ENCODE data around the gene TPK1. TPM values are rescaled to one million over a fixed set of nuclear protein-coding genes. Genes with fewer than 3 reads are reported as not detected.
"Not testable (repeated sequence)": the region's sequence is repeated elsewhere in the genome, so short reads cannot be mapped to it uniquely, and the experiment has no call there.

TPK1 gene
- polyA plus RNA-seq, 10 donors, result 3.2 to 4.5 (median 3.6) TPM

DNA sequence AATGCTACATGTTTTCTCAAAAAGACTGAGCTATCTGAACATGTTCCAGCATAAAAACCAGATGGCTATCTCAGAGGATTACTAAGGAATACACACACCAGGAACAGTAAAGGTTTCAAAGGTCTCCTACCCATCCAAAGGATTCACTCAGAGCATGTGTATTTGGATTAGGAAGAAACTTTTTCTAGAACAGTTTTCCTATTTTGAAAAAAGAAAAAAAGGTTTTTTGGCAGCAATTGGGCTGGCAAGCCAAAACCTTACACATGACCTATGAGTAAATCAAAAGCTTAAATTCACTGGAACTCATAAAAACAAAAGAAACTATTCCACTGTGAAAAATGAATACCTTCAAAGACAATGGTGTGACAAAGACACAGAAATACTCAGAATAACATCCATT, 9.6 kb downstream of the TPK1 start:
- DNase-seq, result peak in 2 of 3 donors; percentile 45 to 66

DNA sequence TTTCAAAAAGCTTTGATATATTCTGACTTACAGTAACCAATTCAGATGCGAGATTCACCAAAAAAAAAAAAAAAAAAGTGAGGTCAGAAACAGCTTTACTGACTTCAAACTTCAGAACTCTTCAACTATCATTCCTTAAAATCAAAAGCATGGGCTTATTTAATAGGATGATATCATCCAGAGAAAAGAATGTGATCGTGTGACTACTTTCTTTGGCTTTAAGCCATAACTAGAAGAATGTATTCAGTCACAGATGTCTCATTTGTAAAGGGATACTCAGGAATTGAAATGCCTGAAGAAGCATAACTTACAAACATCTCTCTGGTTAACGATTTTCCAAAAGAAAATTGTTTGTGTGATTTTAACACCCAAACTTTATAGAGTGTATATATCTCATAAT, 11.5 kb downstream of the TPK1 start:
- peak; percentile 45 to 81 (median 68) for DNase-seq

DNA sequence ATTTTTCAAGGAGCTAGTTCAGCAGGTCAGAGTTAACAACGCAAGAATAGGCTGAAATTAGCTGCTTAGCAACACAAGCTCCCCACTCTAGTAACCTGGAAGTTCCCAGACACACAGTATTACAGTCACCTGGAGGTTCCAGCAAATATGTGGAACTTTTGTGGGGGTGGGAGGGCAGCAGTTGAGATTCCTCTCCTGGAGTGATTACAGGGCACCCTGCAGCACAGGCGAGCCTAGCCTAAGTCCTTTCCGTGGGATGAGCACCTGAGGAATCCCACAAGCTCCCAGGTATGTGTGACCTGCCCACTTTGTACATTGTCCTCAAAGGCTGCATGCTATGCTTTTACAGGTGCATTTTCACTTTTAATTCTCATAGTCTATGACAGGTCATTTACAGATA, 13.6 kb downstream of the TPK1 start:
- DNase-seq, result no peak

DNA sequence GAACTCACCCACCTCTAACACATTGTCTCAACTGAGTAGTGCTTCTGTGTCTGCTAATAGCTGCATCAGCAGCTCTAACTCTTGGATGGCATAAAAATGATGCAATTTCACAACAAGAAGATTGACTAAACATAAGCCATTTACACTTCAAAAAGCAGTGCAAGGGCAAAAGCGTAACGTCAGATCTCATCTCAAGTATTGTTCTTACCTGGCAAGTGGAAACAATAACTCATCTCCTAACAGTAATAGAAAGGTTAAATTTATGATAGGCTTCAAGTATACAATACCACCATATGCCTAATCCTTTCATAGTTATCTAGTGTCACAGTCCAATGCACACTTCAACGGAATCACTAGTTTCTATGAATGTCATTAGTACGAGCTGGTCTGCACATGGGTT, 14.8 kb downstream of the TPK1 start:
- DNase-seq, result no peak

DNA sequence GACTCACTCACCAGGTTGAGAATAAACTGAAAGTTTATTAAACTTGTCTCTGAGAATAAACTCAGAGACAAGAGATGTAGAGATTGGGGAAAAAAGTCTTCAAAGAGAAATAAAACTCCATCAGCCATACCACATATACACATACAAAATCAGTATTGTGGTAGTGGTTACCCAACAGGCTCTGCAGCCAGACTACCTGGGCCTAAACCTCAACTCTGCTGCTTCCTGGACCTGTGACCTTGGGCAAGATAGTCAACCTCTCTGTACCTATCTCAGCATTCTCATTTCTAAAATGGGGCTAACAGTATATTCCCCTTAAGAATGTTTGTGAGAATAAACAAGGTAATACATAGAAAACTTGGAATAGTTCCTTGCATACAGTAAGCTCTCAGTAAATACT, 15.3 kb downstream of the TPK1 start:
- no peak for DNase-seq

DNA sequence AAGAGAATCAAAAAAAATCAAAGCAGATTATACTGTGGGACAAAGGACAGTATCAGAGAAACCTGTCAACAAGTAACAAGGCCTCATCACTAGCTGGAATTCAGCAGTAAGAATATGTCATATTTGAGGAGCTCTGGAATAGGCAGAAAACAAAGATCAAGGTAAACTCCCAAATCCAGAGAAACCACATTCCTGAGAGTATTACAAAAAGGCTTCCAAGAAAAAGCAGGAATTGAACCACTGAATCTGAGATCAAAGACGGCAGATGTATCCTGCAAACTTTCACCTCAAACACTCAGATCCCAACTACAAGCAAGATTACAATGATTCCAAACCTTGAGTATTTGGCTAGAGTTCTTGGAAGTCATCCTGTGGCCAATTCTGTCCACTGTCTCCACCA, 16.3 kb downstream of the TPK1 start:
- DNase-seq, result no peak

DNA sequence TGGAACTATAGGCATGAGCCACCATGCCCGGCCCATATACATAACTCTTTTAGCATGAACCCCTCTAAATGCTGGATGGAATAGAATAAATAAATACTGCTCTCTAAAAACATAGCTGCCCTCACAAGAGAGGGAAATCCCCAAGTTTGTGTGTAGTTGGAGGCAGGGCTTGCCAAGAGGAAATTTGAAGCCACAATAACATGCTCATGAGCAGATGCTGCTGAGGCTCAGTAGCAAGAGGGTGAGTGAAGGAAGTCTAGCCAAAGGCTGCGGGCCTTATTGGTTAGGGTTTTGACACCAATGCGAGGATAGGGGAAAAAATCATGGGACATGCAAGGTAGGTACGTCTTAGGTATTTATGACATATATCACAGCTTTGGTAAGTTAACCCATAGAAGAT, 17.3 kb downstream of the TPK1 start:
- DNase-seq, result peak in 1 of 3 donors; percentile 29

DNA sequence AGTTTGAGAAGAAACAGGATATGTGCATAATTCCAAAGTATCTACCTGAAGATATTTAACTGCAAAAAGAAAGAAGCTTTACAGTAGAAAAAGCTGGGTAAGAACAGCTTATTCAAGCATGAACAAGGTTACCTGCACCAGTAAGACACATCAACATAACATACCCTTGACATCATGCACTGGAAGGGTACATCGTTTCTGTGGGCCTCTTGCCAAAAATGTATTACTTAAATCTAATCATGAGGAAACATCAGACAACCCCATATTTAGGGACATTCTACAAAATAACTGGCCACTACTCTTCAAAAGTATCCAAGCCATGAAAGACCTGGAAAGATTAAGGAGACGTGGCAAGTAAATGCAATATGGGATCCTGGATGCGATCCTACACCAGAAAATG, 18.9 kb downstream of the TPK1 start:
- no peak for DNase-seq

DNA sequence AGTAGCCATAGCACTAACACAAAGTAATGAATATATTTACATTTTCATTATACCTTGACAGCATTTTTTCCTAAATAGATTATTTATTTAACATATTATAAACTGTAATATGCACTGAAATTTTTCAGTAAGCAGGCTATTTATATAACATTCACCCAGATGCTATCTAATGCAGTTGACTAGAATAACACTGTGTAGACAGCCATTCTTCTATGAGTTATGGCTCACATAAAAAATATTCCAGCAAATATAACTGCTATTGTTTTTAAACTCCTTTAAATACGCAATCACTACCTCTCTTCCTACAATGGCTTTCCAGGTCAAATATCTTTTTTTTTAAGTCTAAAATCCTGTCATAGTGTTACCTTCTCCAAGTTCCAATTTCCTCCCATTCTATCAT, 21.6 kb downstream of the TPK1 start:
- DNase-seq, result no peak

DNA sequence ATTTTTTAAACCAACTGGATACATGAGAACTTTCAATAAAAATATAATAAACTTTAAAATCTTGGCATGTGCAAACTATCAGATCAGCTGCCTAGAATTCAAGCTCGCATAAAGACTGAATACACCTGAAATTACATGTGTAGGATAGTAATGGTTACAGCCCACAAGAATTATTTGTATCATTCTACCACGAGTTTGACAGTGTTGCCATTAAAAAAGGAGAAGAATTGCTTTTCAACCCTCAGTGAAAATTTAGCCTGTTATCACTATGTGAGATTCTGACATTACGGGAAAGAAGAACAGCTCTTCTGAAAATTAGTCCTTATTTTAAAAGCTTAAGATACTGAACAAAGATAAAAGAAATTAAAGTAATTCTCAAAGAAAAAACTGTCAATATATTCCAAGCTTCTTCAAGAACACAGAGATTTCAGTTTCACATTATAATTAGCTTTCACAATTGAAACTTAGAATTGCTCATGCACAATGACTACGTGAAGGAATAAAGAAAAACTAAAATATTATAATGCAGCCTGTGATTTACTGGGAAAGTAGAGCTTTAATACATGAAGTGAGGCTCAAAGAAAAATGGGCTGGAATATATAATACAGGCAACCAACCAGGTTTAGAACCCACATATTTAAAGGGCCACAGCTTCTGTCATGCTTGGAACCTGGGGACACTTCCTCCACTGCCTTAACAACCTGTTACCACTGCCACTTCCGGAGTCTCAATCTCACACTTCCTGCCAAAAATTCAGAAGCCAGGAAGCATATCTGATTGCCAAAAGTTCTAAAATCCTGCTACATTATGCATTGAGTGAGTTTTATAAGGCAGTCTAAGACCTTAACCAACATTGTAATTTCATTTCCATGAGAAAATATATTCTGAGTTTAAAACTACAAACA, 23.2 kb downstream of the TPK1 start:
- DNase-seq, result no peak

DNA sequence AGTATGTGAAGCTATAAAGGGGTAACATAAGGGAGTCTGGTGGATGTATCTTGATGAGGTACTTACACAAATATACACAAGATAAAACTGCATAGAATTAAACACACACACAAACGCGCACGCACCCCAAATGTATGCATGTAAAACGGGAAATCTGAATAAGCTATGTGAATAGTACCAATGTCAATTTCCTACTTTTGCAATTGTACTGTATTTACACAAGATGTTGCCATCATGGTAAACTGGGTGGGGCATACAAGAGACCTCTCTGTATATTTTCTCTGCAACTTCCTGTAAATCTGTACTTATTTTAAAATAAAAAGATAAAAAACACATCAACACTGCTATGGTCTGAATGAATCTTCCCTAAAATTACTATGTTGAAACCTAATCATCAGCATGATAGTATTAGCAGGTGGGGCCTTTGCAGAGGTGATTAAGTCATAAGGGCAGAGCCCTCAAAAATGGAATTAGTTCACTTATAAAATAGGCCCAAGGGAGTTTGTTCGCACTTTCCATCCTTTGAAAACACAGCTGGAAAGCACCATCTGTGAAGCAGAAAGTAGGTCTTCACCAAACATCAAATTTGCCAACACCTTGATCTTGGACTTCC, 30.1 kb downstream of the TPK1 start:
- no peak for DNase-seq

DNA sequence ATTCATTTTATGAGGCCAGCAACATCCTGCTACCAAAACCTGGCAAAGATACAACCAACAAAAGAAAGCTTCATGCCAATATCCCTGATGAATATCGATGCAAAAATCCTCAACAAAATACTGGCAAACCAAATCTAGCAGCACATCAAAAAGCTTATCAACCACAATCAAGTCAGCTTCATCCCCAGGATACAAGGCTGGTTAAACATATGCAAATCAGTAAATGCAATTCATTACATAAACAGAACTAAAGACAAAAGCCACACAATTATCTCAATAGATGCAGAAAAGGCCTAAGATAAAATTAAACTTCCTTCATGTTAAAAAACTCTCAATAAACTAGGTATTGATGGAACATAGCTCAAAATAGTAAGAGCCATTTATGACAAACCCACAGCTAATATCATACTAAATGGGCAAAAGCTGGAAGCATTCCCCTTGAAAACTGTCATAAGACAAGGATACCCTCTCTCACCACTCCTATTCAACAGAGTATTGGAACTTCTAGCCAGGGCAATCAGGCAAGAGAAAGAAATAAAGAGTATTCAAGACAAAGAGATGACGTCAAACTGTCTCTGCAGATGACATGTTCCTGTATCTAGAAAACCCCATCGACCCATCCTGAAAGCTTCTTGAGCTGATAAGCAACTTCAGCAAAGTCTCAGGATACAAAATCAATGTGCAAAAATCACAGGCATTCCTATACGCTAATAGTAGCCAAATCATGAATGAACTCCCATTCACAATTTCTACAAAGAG, 35.0 kb downstream of the TPK1 start:
- DNase-seq, result not testable (repeated sequence)

DNA sequence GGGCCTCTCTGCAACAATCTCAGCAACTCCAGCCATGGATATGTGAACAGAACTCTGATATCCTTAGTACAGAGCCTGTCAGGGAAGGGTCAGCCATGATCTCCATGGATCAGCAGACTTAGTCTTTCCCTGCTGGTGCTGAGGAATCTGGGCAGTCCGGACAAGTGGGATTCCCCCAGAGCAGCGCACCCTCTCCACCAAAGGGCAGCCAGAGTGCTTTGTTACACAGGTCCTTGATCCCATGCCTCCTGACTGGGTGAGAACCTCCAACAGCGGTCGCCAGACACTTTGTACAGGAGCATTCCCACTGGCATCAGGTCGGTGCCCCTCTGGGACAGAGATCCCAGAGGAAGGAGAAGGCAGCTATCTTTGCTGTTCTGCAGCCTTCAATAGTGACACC, 38.9 kb downstream of the TPK1 start:
- DNase-seq, result no peak

DNA sequence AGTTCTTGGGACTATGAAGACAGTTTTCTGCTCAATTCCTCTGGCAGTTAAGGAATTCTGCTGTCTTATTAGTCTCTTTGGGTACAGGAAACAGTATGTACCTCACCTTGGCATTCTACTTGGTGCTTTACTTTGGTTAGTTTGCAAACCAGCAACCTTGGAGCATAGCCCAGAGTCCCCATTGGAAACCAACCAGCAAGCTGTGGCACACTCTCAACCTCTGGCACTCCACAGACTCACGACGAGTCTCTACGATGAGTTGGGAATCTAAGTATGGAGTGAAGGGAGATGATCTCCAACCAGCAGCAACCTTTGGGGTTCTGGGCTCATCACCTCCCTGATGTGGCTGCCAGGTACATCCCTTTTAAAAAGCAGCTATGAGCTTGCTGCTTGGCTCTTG, 43.8 kb downstream of the TPK1 start:
- no peak for DNase-seq

DNA sequence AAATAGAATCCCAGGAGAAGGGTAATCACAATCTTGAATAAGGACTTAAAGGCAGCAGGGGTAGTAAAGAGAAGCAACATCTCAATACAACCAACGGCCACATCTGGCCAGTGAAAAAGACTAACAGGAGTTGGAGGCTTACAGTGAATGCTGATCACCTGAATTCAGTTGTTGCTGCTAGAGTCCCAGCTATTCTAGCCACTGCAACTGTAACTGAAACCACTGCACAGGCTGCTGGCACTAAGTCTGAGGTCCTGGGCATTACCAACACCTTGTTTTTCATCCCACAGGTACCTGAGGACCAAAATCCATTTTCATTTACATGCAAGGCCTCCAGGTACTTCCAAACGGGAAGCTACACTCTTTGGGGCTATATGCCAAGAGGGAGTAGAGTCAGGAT, 44.4 kb downstream of the TPK1 start:
- no peak for DNase-seq

DNA sequence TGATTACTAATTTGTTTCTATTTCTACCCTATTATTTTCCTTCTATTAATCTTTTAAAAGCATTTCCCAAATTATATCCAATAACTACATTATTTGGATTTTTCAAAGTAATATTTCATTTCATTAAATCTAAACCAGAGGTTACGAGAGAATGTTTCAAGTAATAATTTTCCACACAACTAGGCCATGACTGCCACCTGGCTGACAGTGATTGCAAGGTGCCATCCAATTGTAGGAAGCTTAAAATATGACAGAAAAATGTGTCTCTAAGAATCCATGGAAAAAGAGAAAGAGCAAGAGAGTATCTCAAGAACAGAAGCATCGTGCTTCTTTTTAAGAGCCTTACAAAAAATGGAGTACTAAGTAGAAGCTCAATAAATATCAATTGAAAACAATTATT, 48.7 kb downstream of the TPK1 start:
- DNase-seq, result peak in 1 of 3 donors; percentile 5

DNA sequence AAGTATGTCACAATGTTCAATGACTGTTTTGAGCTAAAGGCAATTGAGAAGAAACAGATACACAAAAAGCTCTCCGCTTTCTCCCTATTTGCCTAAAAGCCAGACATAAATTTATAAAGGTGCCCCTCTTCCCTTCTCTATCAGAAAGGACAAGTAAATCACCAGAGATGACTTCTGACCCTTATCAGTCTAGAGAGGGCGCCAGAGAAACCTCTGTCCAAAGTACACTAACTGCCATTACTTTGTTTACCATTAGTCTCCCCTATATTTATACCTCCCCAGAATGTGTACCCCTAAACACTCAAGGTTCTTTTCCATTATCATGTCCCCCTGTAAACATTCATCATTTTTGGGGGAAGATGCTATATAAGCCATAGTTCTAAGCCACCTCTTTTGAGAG, 49.3 kb downstream of the TPK1 start:
- DNase-seq, result no peak

DNA sequence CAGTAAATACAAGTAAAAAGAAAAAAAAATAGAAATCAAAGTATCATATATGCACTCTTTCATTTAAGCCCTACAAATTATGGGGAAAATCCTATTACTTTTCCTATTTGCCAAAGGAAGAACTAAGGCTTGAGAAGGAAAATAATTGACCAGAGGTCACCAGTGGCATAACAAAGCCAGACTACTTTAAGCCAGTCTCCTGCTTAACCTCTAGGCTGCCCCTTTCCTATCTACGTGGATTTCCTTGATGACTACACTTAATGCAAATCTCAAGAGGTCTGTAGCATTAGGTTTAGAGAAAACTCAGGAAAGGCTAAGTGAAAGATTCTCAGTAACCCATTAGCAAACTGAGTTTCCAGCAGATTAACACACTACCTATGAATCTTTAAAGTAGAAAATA, 49.8 kb downstream of the TPK1 start:
- DNase-seq, result no peak

DNA sequence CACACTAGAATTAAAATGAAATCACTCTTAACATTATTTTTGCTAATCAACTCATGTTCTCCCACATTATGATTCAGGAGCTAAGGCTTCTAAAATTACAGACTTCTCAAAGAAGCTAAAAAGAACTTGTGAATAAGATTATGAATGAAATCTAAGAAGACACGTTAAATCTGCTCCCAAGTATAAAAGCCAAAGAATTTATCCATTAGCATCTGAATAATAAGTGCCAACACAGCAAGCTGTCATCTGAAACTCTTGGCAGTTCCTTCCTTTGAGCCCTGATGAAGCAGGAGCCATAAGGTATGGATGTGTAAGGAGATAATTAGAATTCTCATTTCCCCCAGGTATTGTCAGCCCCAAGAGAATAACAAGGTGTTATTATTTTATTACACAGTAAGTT, 50.3 kb downstream of the TPK1 start:
- no peak for DNase-seq

DNA sequence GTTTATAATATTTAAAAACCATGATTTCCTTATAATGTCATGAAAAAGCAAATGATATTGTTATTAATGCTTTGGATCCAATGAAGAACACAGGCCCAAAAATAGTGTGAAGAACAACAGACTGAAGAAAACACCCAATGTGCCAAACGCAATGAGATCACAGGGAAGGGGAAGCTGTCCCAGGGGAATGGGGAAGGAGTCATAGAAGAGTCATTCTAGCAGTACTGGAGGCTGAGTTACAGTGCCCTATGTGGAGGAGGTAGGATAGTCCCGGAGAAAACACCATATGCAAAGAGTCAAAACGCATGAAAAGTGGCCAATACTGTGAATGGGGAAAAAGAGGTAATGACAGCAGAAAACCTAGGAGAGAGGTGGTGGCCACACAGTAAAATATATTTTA, 50.9 kb downstream of the TPK1 start:
- DNase-seq, result no peak

DNA sequence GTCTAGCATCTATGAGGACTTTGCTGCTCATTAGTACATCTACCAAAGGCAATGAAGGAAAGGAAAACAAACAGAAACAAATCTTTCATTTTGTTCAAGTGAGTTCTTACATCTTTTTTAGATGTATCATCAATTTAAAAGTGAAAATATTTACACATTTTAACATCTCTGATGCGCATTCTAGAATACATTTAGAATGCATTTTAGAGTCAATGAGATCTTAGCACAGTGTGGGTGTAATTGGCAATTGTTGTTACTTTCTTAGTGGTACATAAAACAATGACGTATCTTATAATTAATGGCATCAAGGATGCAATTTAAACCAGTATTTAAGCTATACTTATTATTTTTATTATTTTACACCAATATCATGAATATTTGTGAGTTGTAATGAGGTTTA, 51.4 kb downstream of the TPK1 start:
- no peak for DNase-seq

DNA sequence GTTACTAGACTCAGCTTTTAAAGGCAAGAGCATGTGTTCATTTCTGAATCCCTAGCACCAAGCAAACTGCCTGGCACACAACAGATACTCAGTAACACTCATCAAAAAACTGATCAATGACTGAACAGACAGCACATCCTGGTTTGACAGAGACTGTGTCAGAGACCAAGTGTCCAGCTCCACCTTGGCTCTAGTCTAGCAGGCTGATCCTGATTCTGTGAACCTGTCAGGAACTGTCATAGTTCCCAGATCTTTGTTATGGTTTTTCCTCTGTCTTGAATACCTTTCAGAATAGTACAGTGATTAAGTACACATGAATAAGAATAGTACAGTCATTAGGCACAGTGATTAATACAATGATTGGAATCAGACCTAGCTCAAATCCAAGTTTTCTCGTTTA, 53.0 kb downstream of the TPK1 start:
- DNase-seq, result no peak

DNA sequence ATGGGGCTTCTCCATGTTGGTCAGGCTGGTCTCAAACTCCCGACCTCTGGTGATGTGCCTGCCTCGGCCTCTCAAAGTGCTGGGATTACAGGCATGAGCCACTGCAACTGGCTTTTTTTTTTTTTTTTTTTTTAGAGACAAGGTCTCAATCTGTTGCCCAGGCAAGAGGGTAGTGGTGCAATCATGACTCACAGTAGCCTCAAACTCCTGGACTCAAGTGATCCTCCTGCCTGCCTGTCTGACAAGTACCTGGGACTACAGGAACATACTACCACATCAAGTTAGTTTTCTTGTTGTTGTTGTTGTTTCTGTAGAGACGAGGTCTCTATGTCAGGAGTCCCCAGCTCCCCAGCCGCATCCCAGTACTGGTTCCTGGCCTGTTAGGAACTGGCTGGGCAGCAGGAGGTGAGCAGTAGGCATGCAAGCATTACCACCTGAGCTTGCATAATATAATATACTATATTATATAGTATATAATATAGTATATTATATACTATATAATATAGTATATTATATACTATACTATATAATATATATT, 55.7 kb downstream of the TPK1 start:
- DNase-seq, result no peak
